ENCODE results near the gene MCM9.

MCM9 gene

DNA sequence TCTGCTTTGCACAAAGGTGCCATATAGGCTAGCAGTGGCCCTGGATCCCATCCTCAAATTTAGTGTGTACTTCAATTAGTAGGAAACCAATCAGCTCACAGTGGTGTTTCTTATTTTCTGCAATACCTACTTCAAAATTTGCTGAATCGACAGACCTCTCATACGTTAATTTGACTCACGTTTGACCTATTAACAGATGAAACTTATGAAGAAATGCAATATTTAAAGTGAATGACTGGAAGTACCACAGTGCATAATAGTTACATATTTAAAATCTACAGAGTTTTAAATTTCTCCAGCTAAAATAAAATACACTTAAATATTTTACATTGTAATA is 47.6 kb upstream of the MCM9 start (continued):
- TF ChIP-seq ZNF629 (tag by site-specific recombination; IDR thresholded peaks at IDR 0.05) (no peak), ZNF2 (tag by site-specific recombination; IDR thresholded peaks at IDR 0.05) (no peak), ZNF747 (tag by site-specific recombination; IDR thresholded peaks at IDR 0.05) (no peak), KLF8 (tag by site-specific recombination; IDR thresholded peaks at IDR 0.05) (no peak)
- TF ChIP-seq, protein P1, sequence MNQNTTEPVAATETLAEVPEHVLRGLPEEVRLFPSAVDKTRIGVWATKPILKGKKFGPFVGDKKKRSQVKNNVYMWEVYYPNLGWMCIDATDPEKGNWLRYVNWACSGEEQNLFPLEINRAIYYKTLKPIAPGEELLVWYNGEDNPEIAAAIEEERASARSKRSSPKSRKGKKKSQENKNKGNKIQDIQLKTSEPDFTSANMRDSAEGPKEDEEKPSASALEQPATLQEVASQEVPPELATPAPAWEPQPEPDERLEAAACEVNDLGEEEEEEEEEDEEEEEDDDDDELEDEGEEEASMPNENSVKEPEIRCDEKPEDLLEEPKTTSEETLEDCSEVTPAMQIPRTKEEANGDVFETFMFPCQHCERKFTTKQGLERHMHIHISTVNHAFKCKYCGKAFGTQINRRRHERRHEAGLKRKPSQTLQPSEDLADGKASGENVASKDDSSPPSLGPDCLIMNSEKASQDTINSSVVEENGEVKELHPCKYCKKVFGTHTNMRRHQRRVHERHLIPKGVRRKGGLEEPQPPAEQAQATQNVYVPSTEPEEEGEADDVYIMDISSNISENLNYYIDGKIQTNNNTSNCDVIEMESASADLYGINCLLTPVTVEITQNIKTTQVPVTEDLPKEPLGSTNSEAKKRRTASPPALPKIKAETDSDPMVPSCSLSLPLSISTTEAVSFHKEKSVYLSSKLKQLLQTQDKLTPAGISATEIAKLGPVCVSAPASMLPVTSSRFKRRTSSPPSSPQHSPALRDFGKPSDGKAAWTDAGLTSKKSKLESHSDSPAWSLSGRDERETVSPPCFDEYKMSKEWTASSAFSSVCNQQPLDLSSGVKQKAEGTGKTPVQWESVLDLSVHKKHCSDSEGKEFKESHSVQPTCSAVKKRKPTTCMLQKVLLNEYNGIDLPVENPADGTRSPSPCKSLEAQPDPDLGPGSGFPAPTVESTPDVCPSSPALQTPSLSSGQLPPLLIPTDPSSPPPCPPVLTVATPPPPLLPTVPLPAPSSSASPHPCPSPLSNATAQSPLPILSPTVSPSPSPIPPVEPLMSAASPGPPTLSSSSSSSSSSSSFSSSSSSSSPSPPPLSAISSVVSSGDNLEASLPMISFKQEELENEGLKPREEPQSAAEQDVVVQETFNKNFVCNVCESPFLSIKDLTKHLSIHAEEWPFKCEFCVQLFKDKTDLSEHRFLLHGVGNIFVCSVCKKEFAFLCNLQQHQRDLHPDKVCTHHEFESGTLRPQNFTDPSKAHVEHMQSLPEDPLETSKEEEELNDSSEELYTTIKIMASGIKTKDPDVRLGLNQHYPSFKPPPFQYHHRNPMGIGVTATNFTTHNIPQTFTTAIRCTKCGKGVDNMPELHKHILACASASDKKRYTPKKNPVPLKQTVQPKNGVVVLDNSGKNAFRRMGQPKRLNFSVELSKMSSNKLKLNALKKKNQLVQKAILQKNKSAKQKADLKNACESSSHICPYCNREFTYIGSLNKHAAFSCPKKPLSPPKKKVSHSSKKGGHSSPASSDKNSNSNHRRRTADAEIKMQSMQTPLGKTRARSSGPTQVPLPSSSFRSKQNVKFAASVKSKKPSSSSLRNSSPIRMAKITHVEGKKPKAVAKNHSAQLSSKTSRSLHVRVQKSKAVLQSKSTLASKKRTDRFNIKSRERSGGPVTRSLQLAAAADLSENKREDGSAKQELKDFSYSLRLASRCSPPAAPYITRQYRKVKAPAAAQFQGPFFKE (tag by site-specific recombination; IDR thresholded peaks at IDR 0.05; ENCODE audit: borderline replicate concordance), result no peak

DNA sequence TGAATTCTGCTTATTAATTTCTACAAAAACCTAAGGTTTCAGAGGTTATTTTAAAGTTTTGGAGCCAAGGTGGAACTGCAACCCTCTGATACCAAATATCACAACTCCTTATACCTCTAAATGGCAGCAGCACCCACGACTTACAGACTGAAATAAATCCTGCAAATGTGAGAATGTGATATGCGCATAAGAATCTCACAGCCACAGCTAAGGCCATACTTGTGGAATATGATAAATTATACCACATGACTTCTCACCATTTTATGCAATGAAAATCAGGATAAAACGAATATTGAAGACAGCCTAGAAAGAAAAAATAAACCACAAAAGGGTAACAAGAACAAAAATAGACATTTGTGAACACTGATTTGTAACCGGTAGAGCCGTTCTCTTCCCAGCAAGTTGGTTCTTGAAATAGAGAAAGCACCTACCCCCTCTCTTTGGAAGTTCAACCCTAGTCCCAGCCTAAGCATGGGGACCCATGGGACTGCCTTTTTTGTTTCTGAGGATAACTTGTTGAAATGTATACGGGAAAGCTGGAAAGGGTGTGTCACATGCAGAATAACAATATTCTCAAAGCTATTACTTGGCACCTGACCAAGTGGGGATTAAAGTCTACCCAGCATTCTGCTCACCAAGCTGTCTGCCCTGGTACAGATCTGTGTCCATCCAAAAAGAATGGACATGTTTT is 47.1 kb upstream of the MCM9 start:
- Histone ChIP-seq H3K4me1 (ENCODE audit: control insufficient read depth, insufficient read depth, low read length) (no peaks in the 10 kb centered on the region), H3K4me3 (ENCODE audit: low read depth, low read length) (no peak overlapping the region), H3K9me3 (ENCODE audit: control insufficient read depth, insufficient read depth, low read depth, low read length) (no peaks in the 10 kb centered on the region), H3K27ac (ENCODE audit: extremely low read depth, low read depth, low read length) (no peak overlapping the region), H3K36me3 (ENCODE audit: control insufficient read depth in 2 of 2, insufficient read depth in 1 of 2, low read length in 2 of 2) (peaks cover 4 to 30% of the 10 kb centered on the region in 2 experiments; a peak in 2 of 3 replicates)
- TF ChIP-seq SCRT2 (tag by site-specific recombination; IDR thresholded peaks at IDR 0.05) (0 out of 2 replicates have a peak, but pooled peaks have one; percentile 12), ZNF202 (tag by site-specific recombination; IDR thresholded peaks at IDR 0.05; ENCODE audit: borderline replicate concordance) (no peak), ZNF157 (tag by site-specific recombination; IDR thresholded peaks at IDR 0.05) (no peak), EGR2 (tag by site-specific recombination; IDR thresholded peaks at IDR 0.05; ENCODE audit: low read depth) (no peak), KLF16 (tag by site-specific recombination; IDR thresholded peaks at IDR 0.05) (no peak), ZBTB10 (tag by site-specific recombination; IDR thresholded peaks at IDR 0.05) (no peak), RBAK (tag by site-specific recombination; IDR thresholded peaks at IDR 0.05) (no peak)
- TF ChIP-seq, protein P2, sequence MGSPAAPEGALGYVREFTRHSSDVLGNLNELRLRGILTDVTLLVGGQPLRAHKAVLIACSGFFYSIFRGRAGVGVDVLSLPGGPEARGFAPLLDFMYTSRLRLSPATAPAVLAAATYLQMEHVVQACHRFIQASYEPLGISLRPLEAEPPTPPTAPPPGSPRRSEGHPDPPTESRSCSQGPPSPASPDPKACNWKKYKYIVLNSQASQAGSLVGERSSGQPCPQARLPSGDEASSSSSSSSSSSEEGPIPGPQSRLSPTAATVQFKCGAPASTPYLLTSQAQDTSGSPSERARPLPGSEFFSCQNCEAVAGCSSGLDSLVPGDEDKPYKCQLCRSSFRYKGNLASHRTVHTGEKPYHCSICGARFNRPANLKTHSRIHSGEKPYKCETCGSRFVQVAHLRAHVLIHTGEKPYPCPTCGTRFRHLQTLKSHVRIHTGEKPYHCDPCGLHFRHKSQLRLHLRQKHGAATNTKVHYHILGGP (tag by site-specific recombination; IDR thresholded peaks at IDR 0.05), result no peak
- ChIA-PET CTCF (interaction anchor here (1.5 to 1.8 kb wide), 2 partner anchors 12 to 128 kb away, joined by 4 read pairs; no protein-coding TSS in a partner anchor), POLR2A (no interaction called here)

GRCh38 chr6:118980063-118980462 is 45.1 kb upstream of the MCM9 start:
- Histone ChIP-seq H3K4me3 (ENCODE audit: low read depth, low read length) (no peak overlapping the region), H3K4me1 (ENCODE audit: control insufficient read depth, insufficient read depth, low read length) (no peaks in the 10 kb centered on the region), H3K27ac (ENCODE audit: extremely low read depth, low read depth, low read length) (no peak overlapping the region), H3K9me3 (ENCODE audit: control insufficient read depth, insufficient read depth, low read depth, low read length) (no peaks in the 10 kb centered on the region), H3K36me3 (ENCODE audit: control insufficient read depth in 2 of 2, insufficient read depth in 1 of 2, low read length in 2 of 2) (peaks cover 4 to 39% of the 10 kb centered on the region in 2 experiments; a peak in 2 of 3 replicates)
- POLR2A ChIA-PET, result no interaction called here
- CTCF ChIA-PET, result interaction anchor here (0.6 to 1.8 kb wide), 3 partner anchors 10 to 1274 kb away, joined by 3 to 4 read pairs (median 4); no protein-coding TSS in a partner anchor
- no peak for TF ChIP-seq REPIN1 (tag by site-specific recombination; IDR thresholded peaks at IDR 0.05; ENCODE audit: low read depth)
- no peak for TF ChIP-seq ZBTB17 (tag by site-specific recombination; IDR thresholded peaks at IDR 0.05)
- TF ChIP-seq, protein P3, sequence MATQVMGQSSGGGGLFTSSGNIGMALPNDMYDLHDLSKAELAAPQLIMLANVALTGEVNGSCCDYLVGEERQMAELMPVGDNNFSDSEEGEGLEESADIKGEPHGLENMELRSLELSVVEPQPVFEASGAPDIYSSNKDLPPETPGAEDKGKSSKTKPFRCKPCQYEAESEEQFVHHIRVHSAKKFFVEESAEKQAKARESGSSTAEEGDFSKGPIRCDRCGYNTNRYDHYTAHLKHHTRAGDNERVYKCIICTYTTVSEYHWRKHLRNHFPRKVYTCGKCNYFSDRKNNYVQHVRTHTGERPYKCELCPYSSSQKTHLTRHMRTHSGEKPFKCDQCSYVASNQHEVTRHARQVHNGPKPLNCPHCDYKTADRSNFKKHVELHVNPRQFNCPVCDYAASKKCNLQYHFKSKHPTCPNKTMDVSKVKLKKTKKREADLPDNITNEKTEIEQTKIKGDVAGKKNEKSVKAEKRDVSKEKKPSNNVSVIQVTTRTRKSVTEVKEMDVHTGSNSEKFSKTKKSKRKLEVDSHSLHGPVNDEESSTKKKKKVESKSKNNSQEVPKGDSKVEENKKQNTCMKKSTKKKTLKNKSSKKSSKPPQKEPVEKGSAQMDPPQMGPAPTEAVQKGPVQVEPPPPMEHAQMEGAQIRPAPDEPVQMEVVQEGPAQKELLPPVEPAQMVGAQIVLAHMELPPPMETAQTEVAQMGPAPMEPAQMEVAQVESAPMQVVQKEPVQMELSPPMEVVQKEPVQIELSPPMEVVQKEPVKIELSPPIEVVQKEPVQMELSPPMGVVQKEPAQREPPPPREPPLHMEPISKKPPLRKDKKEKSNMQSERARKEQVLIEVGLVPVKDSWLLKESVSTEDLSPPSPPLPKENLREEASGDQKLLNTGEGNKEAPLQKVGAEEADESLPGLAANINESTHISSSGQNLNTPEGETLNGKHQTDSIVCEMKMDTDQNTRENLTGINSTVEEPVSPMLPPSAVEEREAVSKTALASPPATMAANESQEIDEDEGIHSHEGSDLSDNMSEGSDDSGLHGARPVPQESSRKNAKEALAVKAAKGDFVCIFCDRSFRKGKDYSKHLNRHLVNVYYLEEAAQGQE (tag by site-specific recombination; IDR thresholded peaks at IDR 0.05), result no peak
- no peak for TF ChIP-seq KLF1 (tag by site-specific recombination; IDR thresholded peaks at IDR 0.05)
- TF ChIP-seq YY1 (tag by site-specific recombination; IDR thresholded peaks at IDR 0.05), result no peak
- no peak for TF ChIP-seq TCF7L2 (IDR thresholded peaks at IDR 0.05; ENCODE audit: borderline replicate concordance, low read depth, low read length)
- TF ChIP-seq ZNF549 (tag by site-specific recombination; IDR thresholded peaks at IDR 0.05), result no peak
